DND-41 (cell line): ENCODE data around the gene NCLN.

ENCODE experiments used
- CTCF ChIP-seq: IDR thresholded peaks from 2 replicates; pipeline ENCODE4 v1.5.1; 2012; ENCODE audit warnings: borderline replicate concordance, low read length, moderate library complexity, mild to moderate bottlenecking; ENCODE audit not compliant: poor library complexity, severe bottlenecking; ENCODE audit errors: extremely low read depth
- EZH2 ChIP-seq: IDR thresholded peaks from 3 replicates; pipeline ENCODE4 v1.6.1; 2012; ENCODE audit warnings: borderline replicate concordance, low read depth, mild to moderate bottlenecking, moderate library complexity, low read length, inconsistent platforms; ENCODE audit not compliant: severe bottlenecking

GRCh38 chr19:3211191-3211590 lies 25.5 kb downstream of the NCLN start:
- no peak for TF ChIP-seq EZH2
- no peak for TF ChIP-seq CTCF
